Gastroesophageal sphincter (tissue), 3 donors: ENCODE data around the gene ASIC2.

ENCODE experiments used
- CTCF ChIP-seq, 4 experiments: fragments of 200-600 bp in 2 of 4; fragments of 450-650 bp in 2 of 4; sonication (generic) in 1 of 4; IDR thresholded peaks; one replicate each; pipeline ENCODE4 v1.5.1; 2017 to 2019; ENCODE audit warnings: antibody characterized with exemption in 4 of 4, mild to moderate bottlenecking in 2 of 4, moderate library complexity in 2 of 4
- POLR2A ChIP-seq, 2 donors: fragments of 450-650 bp; IDR thresholded peaks; one replicate each; pipeline ENCODE4 v1.6.1; 2017; ENCODE audit warnings: antibody characterized with exemption in 2 of 2, mild to moderate bottlenecking in 2 of 2, moderate library complexity in 1 of 2

GRCh38 chr17:33241390-33241789, 51.7 kb downstream of the ASIC2 start:
- TF ChIP-seq POLR2A (IDR thresholded peaks at IDR 0.05), result no peak
- no peak for TF ChIP-seq CTCF (IDR thresholded peaks at IDR 0.05)
